Measurements from ENCODE around the gene UFL1.

The UFL1 gene

GRCh38 chr6:96570053-96570452, 48.4 kb downstream of the UFL1 start:
- DNase-seq (ENCODE audit: insufficient read length, low spot score), result no peak
- no peak for FAIRE-seq

GRCh38 chr6:96571551-96571950, 49.9 kb downstream of the UFL1 start:
- no peak for FAIRE-seq

GRCh38 chr6:96575359-96575758, 53.8 kb downstream of the UFL1 start:
- FAIRE-seq (no peak), DNase-seq (ENCODE audit: insufficient read length, low spot score) (no peak)

More at GRCh38 chr6:96571551-96571950, 49.9 kb downstream of the UFL1 start:
- no peak for DNase-seq (ENCODE audit: insufficient read length, low spot score)

- FAIRE-seq, result no peak
- no peak for DNase-seq (ENCODE audit: insufficient read length, low spot score)
Observed at GRCh38 chr6:96576221-96576620, 54.6 kb downstream of the UFL1 start.

GRCh38 chr6:96582021-96582420, 60.4 kb downstream of the UFL1 start:
- FAIRE-seq, result no peak
- DNase-seq (ENCODE audit: insufficient read length, low spot score), result no peak

- no peak for DNase-seq (ENCODE audit: insufficient read length, low spot score)
Observed at GRCh38 chr6:96582436-96582835, 60.8 kb downstream of the UFL1 start.

GRCh38 chr6:96604420-96604819, 82.8 kb downstream of the UFL1 start:
- DNase-seq (ENCODE audit: insufficient read length, low spot score) (no peak), FAIRE-seq (no peak)

More at GRCh38 chr6:96582436-96582835, 60.8 kb downstream of the UFL1 start:
- no peak for FAIRE-seq

Data from GM19239 (cell line).